ENCODE data around the gene SLC11A1. TPM values are rescaled to one million over a fixed set of nuclear protein-coding genes. Genes with fewer than 3 reads are reported as not detected.
A peak's percentile ranks its signal among the peaks of the same experiment; 100 is the strongest.

The SLC11A1 gene
- total and polyA plus RNA-seq, 8 donors, result 0.51 to 16.2 (median 5.3) TPM

GRCh38 chr2:218425531-218425930, 43.5 kb downstream of the SLC11A1 start:
- intact Hi-C loops (cut with DNase I), result no loop called here

GRCh38 chr2:218427741-218428140, 45.7 kb downstream of the SLC11A1 start:
- intact Hi-C loops (cut with DNase I), result no loop called here
- no peak for DNase-seq
- 81% methylated on average over 11 of the region's 11 CpGs for WGBS, 2 donors

More at GRCh38 chr2:218425531-218425930, 43.5 kb downstream of the SLC11A1 start:
- no peaks in the 10 kb centered on the region for H3K36me3 ChIP-seq
- no peak overlapping the region for H3K27ac ChIP-seq
- no peak for ATAC-seq
- TF ChIP-seq CTCF (IDR thresholded peaks at IDR 0.05), result no peak
- WGBS, 2 donors, result 90% methylated on average over 10 of the region's 10 CpGs
- H3K27me3 ChIP-seq, result no peaks in the 10 kb centered on the region
- no peak for DNase-seq
- no peak for FAIRE-seq
- H3K9me3 ChIP-seq, result no peaks in the 10 kb centered on the region
- H3K4me3 ChIP-seq, result no peak overlapping the region
- H3K4me1 ChIP-seq, result no peaks in the 10 kb centered on the region

GRCh38 chr2:218428846-218429558, 46.9 kb downstream of the SLC11A1 start:
- ATAC-seq (no peak), DNase-seq (peak in 1 of 6 donors; percentile 45), FAIRE-seq (no peak)
- intact Hi-C loops (cut with DNase I), result no loop called here
- no peak overlapping the region for H3K4me3 ChIP-seq
- TF ChIP-seq CTCF (IDR thresholded peaks at IDR 0.05), result no peak
- H3K9me3 ChIP-seq, result no peaks in the 10 kb centered on the region
- no peaks in the 10 kb centered on the region for H3K27me3 ChIP-seq
- H3K36me3 ChIP-seq, result no peaks in the 10 kb centered on the region
- 93 to 96% methylated on average over 24 of the region's 24 CpGs for WGBS, 2 donors
- no peaks in the 10 kb centered on the region for H3K4me1 ChIP-seq
- no peak overlapping the region for H3K27ac ChIP-seq

More at GRCh38 chr2:218427741-218428140, 45.7 kb downstream of the SLC11A1 start:
- no peak overlapping the region for H3K27ac ChIP-seq
- H3K27me3 ChIP-seq, result no peaks in the 10 kb centered on the region
- H3K4me1 ChIP-seq, result no peaks in the 10 kb centered on the region
- H3K9me3 ChIP-seq, result no peaks in the 10 kb centered on the region
- no peak for TF ChIP-seq CTCF (IDR thresholded peaks at IDR 0.05)
- H3K36me3 ChIP-seq, result no peaks in the 10 kb centered on the region
- ATAC-seq (no peak), FAIRE-seq (no peak)
- H3K4me3 ChIP-seq, result no peak overlapping the region

- Histone ChIP-seq H3K9me3 (no peaks in the 10 kb centered on the region), H3K4me3 (no peak overlapping the region), H3K4me1 (no peaks in the 10 kb centered on the region), H3K27me3 (no peaks in the 10 kb centered on the region), H3K27ac (no peak overlapping the region), H3K36me3 (no peaks in the 10 kb centered on the region)
- DNase-seq (peak in 1 of 6 donors; percentile 25), FAIRE-seq (no peak), ATAC-seq (no peak)
- intact Hi-C loops (cut with DNase I), result no loop called here
- 74 to 85% methylated on average over 9 of the region's 9 CpGs for WGBS, 2 donors
- TF ChIP-seq CTCF (IDR thresholded peaks at IDR 0.05), result no peak
These were observed 48.0 kb downstream of the SLC11A1 start for GRCh38 chr2:218429911-218430692.
